HEK293 (cell line): Measurements from ENCODE around the gene PLCB1.

ENCODE experiments used
- GFI1B ChIP-seq: fragments of 450-650 bp; formaldehyde crosslinking; IDR thresholded peaks from 2 replicates; pipeline ENCODE4 v1.5.1; 2016; ENCODE audit warnings: missing biosample characterization, missing genetic modification characterization
- ZNF274 ChIP-seq, 2 experiments: fragments of 200-500 bp in 1 of 2; fragments of 450-650 bp in 1 of 2; sonication (Bioruptor generic) in 1 of 2; formaldehyde crosslinking in 1 of 2; IDR thresholded peaks; 2 replicates each; pipeline versions ENCODE4 v1.5.1 to v1.6.1; 2014 to 2016; ENCODE audit warnings: borderline replicate concordance in 1 of 2, inconsistent platforms in 1 of 2, low read length in 1 of 2, missing biosample characterization in 1 of 2, missing genetic modification characterization in 1 of 2
- ZNF324 ChIP-seq: fragments of 450-650 bp; formaldehyde crosslinking; IDR thresholded peaks from 2 replicates; pipeline ENCODE4 v1.5.1; 2016; ENCODE audit warnings: missing biosample characterization, missing genetic modification characterization
- ZNF416 ChIP-seq: fragments of 450-650 bp; formaldehyde crosslinking; IDR thresholded peaks from 2 replicates; pipeline ENCODE4 v1.5.1; 2016; ENCODE audit warnings: missing biosample characterization, missing genetic modification characterization
- ZNF677 ChIP-seq: fragments of 450-650 bp; IDR thresholded peaks from 2 replicates; pipeline ENCODE4 v1.5.0; 2018; ENCODE audit warnings: missing biosample characterization, mild to moderate bottlenecking, missing genetic modification characterization, moderate library complexity
- ZNF843 ChIP-seq: fragments of 450-650 bp; formaldehyde crosslinking; IDR thresholded peaks from 2 replicates; pipeline ENCODE4 v1.5.1; 2016; ENCODE audit warnings: missing biosample characterization, missing genetic modification characterization
- TF ChIP-seq, protein P1 (sequence below): fragments of 450-650 bp; formaldehyde crosslinking; IDR thresholded peaks from 2 replicates; pipeline ENCODE4 v1.5.1; 2016; ENCODE audit warnings: missing biosample characterization, missing genetic modification characterization
- TF ChIP-seq, protein P2 (sequence below): fragments of 450-650 bp; formaldehyde crosslinking; IDR thresholded peaks from 2 replicates; pipeline ENCODE4 v1.5.1; 2016; ENCODE audit warnings: missing biosample characterization, missing genetic modification characterization
- TF ChIP-seq, protein P3 (sequence below): fragments of 450-650 bp; formaldehyde crosslinking; IDR thresholded peaks from 2 replicates; pipeline ENCODE4 v1.5.1; 2016; ENCODE audit warnings: missing biosample characterization, missing genetic modification characterization, low read depth
- TF ChIP-seq, protein P4 (sequence below): IDR thresholded peaks from 2 replicates; pipeline ENCODE4 v1.6.1; 2011; ENCODE audit warnings: mild to moderate bottlenecking, low read depth, low read length, borderline replicate concordance
- TF ChIP-seq, protein P5 (sequence below): fragments of 450-650 bp; formaldehyde crosslinking; IDR thresholded peaks from 2 replicates; pipeline ENCODE4 v1.5.1; 2016; ENCODE audit warnings: missing biosample characterization, missing genetic modification characterization

DNA sequence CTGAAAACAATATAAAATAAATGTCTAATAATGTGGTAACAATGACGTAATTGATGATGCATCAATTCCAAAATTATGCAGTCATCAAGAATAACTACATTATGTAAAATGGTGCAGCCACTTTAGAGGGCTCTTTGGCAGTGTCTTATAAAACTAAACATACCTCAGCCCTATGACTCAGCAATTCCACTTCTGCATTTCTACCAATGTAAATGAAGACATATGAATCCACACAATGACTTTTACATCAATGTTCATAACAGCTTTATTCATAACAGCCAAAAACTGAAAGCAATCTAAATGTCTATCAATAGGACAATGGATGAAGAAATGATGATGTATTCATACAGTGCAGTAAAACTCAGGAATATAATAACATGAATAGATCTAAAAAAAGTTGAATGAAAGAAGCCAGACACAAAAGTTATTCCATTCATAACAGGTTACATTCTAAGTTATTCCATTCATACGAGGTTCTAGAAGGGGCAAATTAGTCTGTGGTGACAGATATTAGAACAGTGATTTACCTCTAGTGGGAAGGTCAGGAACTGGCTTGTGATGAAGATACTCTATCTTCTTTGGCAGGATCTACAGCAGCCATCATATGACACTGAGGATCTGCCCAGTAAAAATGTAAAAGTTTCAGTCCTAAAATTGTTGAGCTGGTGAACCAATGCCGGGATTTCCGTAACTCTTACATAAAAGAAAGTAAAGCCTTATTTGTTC, 396.1 kb downstream of the PLCB1 start:
- TF ChIP-seq, protein P1, sequence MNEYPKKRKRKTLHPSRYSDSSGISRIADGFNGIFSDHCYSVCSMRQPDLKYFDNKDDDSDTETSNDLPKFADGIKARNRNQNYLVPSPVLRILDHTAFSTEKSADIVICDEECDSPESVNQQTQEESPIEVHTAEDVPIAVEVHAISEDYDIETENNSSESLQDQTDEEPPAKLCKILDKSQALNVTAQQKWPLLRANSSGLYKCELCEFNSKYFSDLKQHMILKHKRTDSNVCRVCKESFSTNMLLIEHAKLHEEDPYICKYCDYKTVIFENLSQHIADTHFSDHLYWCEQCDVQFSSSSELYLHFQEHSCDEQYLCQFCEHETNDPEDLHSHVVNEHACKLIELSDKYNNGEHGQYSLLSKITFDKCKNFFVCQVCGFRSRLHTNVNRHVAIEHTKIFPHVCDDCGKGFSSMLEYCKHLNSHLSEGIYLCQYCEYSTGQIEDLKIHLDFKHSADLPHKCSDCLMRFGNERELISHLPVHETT (tag by site-specific recombination): no peak
- TF ChIP-seq, protein P2, sequence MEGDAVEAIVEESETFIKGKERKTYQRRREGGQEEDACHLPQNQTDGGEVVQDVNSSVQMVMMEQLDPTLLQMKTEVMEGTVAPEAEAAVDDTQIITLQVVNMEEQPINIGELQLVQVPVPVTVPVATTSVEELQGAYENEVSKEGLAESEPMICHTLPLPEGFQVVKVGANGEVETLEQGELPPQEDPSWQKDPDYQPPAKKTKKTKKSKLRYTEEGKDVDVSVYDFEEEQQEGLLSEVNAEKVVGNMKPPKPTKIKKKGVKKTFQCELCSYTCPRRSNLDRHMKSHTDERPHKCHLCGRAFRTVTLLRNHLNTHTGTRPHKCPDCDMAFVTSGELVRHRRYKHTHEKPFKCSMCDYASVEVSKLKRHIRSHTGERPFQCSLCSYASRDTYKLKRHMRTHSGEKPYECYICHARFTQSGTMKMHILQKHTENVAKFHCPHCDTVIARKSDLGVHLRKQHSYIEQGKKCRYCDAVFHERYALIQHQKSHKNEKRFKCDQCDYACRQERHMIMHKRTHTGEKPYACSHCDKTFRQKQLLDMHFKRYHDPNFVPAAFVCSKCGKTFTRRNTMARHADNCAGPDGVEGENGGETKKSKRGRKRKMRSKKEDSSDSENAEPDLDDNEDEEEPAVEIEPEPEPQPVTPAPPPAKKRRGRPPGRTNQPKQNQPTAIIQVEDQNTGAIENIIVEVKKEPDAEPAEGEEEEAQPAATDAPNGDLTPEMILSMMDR (tag by site-specific recombination): no peak
- TF ChIP-seq, protein P3, sequence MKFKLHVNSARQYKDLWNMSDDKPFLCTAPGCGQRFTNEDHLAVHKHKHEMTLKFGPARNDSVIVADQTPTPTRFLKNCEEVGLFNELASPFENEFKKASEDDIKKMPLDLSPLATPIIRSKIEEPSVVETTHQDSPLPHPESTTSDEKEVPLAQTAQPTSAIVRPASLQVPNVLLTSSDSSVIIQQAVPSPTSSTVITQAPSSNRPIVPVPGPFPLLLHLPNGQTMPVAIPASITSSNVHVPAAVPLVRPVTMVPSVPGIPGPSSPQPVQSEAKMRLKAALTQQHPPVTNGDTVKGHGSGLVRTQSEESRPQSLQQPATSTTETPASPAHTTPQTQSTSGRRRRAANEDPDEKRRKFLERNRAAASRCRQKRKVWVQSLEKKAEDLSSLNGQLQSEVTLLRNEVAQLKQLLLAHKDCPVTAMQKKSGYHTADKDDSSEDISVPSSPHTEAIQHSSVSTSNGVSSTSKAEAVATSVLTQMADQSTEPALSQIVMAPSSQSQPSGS (tag by site-specific recombination): no peak
- TF ChIP-seq, protein P4, sequence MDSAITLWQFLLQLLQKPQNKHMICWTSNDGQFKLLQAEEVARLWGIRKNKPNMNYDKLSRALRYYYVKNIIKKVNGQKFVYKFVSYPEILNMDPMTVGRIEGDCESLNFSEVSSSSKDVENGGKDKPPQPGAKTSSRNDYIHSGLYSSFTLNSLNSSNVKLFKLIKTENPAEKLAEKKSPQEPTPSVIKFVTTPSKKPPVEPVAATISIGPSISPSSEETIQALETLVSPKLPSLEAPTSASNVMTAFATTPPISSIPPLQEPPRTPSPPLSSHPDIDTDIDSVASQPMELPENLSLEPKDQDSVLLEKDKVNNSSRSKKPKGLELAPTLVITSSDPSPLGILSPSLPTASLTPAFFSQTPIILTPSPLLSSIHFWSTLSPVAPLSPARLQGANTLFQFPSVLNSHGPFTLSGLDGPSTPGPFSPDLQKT: no peak
- no peak for TF ChIP-seq ZNF677
- no peak for TF ChIP-seq GFI1B
- TF ChIP-seq ZNF843 (tag by site-specific recombination): no peak
- no peak for TF ChIP-seq ZNF324 (tag by site-specific recombination)
- TF ChIP-seq, protein P5, sequence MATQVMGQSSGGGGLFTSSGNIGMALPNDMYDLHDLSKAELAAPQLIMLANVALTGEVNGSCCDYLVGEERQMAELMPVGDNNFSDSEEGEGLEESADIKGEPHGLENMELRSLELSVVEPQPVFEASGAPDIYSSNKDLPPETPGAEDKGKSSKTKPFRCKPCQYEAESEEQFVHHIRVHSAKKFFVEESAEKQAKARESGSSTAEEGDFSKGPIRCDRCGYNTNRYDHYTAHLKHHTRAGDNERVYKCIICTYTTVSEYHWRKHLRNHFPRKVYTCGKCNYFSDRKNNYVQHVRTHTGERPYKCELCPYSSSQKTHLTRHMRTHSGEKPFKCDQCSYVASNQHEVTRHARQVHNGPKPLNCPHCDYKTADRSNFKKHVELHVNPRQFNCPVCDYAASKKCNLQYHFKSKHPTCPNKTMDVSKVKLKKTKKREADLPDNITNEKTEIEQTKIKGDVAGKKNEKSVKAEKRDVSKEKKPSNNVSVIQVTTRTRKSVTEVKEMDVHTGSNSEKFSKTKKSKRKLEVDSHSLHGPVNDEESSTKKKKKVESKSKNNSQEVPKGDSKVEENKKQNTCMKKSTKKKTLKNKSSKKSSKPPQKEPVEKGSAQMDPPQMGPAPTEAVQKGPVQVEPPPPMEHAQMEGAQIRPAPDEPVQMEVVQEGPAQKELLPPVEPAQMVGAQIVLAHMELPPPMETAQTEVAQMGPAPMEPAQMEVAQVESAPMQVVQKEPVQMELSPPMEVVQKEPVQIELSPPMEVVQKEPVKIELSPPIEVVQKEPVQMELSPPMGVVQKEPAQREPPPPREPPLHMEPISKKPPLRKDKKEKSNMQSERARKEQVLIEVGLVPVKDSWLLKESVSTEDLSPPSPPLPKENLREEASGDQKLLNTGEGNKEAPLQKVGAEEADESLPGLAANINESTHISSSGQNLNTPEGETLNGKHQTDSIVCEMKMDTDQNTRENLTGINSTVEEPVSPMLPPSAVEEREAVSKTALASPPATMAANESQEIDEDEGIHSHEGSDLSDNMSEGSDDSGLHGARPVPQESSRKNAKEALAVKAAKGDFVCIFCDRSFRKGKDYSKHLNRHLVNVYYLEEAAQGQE (tag by site-specific recombination): no peak
- no peak for TF ChIP-seq ZNF416
- TF ChIP-seq ZNF274 (IDR thresholded peaks at IDR 0.05; ENCODE audit: low read length): no peak
- TF ChIP-seq ZNF274 (tag by site-specific recombination; IDR thresholded peaks at IDR 0.05; ENCODE audit: borderline replicate concordance): no peak
